C4-2B (cell line): ENCODE data around the gene XPR1.

ENCODE experiments used
- H3K27ac ChIP-seq: fragments of 450-650 bp; 2 replicates; pipeline ENCODE4 v1.5.1; 2017
- ZFX ChIP-seq: fragments of 450-650 bp; IDR thresholded peaks from 2 replicates; pipeline ENCODE4 v1.6.1; 2017
- TF ChIP-seq, protein P1 (sequence below): fragments of 450-650 bp; conservative IDR thresholded peaks from 2 replicates; pipeline ENCODE4 v1.5.1; 2017; ENCODE audit warnings: mild to moderate bottlenecking

The XPR1 gene

DNA sequence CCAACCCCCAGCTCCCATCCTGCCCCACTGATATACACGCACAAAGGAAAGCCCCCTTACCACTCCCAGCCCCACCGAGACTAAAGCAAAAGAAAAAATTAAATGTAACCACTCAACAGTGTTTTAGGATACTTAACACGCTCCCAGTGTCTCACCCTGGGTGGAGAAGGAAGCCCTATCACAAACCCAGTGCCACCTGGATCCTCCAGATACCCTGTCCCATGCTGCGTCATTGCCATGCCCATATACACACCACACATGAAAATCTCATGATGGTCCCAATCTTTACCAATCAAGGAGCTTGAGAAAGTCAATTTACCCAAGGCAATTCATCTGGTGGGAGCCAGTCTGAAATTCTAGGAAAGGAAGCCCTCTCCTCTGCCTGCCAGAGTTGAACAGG, 292.1 kb downstream of the XPR1 start:
- H3K27ac ChIP-seq = no peak overlapping the region
- no peak for TF ChIP-seq ZFX
- TF ChIP-seq, protein P1, sequence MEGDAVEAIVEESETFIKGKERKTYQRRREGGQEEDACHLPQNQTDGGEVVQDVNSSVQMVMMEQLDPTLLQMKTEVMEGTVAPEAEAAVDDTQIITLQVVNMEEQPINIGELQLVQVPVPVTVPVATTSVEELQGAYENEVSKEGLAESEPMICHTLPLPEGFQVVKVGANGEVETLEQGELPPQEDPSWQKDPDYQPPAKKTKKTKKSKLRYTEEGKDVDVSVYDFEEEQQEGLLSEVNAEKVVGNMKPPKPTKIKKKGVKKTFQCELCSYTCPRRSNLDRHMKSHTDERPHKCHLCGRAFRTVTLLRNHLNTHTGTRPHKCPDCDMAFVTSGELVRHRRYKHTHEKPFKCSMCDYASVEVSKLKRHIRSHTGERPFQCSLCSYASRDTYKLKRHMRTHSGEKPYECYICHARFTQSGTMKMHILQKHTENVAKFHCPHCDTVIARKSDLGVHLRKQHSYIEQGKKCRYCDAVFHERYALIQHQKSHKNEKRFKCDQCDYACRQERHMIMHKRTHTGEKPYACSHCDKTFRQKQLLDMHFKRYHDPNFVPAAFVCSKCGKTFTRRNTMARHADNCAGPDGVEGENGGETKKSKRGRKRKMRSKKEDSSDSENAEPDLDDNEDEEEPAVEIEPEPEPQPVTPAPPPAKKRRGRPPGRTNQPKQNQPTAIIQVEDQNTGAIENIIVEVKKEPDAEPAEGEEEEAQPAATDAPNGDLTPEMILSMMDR = no peak

DNA sequence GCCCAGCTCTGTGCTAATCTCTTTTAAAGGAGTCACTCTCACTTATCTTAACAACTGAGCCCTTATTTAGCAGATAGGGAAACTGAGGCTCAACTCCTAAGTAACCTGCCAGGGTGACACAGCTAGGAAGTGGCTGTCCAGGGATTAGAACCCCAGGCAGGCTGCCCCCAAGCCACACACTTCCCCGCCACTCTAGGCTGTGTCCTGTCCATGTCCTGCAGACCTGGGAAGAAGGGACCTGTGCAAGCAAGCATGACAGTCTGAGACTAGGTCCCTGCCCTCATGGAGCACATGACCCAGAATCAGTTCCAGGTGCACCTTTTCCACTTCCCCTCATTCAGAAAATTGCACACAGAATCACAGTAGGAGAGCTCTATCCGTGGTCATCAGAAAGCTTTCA, 293.1 kb downstream of the XPR1 start:
- TF ChIP-seq, protein P1 = no peak
- TF ChIP-seq ZFX = no peak
- H3K27ac ChIP-seq = no peak overlapping the region

DNA sequence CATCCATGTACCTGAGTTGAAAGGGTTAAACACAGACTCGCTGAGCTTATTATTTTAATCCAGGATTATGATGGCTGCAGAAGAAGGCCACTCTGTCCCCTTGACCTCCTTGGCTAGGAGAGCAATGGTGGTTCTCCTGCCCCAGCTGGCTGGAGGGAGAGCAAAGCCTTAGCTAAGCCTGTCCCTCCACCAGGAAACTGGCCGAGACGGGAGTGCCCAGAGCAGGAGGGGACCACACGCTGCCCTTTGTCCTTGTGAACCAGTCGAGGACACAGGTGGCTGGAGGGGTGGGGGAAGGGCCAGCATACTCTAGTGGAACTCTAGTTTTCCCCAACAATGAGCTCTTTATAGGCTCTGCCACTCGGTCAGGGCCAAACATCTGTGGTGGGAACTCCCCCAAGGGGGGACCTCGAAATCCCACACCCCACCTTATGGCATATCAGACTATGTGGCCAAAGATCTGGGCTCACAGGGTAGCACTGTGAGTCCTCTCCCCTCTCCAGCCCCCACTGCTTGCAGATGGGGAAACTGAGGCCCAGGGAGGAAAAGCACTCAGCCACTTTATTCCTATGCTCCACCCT, 293.7 kb downstream of the XPR1 start:
- no peak overlapping the region for H3K27ac ChIP-seq
- TF ChIP-seq, protein P1 = no peak

DNA sequence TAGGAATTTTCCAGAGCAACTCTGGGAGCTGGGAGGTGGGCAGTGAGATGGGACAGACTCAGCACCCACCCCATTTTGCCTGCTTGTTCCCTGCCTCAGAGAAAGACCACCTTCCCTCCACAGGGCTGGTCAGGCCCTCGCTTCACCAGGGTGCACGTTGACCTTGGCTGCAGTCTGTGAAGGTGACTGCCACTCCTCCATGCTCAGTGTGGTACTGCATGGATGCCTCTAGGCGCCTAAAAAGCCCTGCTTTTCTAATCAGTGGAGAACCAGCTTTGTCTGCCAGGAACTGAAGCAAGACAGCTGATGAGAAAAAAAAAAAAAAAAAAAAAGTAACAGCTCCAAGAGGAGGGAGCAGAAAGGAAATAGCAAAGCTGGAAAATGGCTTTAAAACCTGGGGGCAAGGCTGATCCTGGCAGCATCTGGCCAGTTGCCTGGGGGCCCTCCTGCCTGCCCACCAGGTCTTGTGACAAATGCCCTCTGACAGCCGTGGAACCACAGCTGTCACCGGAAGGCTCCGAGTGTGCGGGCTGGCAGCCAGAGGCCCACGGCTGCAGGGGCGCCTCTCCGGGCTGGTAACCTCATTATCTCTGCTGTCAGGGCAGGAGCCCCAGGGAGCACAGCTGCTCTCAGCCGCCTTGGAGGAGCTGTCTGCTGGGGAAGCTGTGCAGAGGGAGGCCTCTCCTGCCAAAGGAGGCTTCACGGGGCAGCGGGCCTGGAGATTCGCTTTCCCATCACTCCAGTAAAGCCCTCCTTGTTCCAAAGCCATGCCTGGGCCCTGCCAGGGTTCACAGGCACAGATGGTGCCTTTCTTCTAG, 294.6 kb downstream of the XPR1 start:
- TF ChIP-seq ZFX = no peak
- TF ChIP-seq, protein P1 = no peak
- H3K27ac ChIP-seq = no peak overlapping the region

DNA sequence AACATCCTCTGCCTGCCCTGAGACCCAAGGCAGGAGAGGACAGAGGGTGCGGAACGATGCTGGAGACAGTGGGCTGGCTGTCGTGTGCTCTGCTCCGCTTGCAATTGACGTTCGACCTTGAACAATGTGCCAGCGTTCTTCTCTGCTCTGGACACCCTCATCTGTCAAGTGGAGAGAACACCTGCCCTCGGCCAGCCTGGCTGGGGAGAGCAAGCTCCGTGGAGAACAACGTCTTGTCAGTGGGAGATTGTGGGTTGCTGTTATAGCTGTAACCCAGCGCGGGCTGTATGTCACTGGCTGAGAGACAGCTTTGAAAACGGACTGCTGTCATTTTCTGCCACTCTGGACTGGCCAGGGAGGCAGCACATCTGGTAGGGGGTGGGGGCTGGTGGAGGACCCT, 295.5 kb downstream of the XPR1 start:
- TF ChIP-seq, protein P1 = no peak

DNA sequence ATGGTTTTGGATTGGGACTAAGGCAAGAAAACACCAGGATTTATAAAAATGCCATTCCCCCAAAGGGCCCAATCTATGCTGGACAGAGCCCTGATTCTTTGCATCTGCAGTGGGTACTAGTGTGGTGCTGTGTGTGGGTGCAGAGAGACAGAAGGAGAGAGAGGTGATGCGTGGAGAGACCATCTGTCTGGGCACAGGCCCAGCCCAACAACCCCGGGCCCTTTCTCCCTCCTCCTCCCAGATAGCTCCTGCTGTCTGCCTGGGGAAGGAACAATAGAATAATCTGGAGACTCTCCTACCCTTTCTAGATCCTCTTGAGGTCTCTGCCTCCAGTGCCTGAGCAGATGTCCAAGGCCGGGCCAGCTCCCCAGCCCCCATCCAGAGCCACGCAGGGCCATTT, 296.0 kb downstream of the XPR1 start:
- H3K27ac ChIP-seq = no peak overlapping the region
- TF ChIP-seq, protein P1 = no peak
- TF ChIP-seq ZFX = no peak

More for the DNA sequence above, 295.5 kb downstream of the XPR1 start:
- no peak overlapping the region for H3K27ac ChIP-seq

DNA sequence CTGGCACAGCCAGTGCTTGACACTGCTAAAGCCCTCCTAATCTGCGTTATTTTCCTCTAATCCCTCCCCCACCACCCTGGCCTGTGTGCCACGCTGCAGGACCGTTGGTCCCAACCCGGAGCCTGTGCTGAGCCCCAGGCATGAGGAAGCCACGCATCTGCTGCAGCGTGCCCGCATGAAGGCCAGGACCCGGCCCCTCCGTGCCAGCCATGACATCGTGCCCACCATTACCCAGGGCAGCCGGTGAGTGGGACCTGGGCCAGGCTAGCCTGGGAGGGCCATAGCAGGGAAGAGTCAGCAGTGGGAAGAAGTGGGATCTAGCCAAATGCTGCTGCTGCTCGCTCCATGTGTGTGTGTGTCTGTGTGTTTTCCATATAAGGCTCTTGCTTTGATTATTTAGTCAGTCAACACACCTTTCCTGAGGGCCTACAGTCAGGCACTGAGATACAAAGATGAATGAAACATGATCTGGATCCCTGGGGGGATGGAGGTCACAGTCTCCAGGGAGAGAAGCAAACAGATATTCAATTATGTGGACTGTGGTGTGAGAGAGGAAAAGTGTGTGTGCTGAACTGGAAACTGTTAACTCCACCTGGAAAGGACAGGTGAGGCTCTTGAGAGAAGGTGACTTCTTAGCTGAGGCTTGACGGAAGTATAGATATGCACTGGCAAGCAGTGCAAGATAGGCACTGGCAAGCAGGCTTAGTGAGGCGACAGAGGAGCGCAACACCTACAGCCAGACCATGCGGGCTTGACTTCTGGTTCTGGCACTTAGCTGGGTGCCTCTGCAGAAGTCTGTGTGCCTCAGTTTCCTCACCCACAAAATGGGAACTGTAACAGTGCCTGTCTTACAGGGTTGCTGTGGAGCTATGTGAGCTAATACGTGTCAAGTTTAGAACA, 296.8 kb downstream of the XPR1 start:
- H3K27ac ChIP-seq = no peak overlapping the region
- TF ChIP-seq, protein P1 = no peak
- TF ChIP-seq ZFX = no peak
